K562 (cell line): ENCODE measurements around the gene AOC1. TPM values are rescaled to one million over a fixed set of nuclear protein-coding genes. Genes with fewer than 3 reads are reported as not detected.

Experiments
- ATAC-seq: fragments of 200-7000 bp; cut with Tn5 transposase; 3 replicates; pipeline ENCODE4 v1.9.1; 2020; ENCODE audit warnings: moderate library complexity
- BruUV-seq: library from RNA; stranded (reverse); fragments of 400-500 nt; replicated peaks from 2 replicates; lab custom pipeline; 2021; lab: Mats Ljungman, UMichigan
- CTCF ChIA-PET: fragments of 300-600 bp; formaldehyde crosslinking; extraction: SDS; loops from one replicate; lab custom pipeline; 2021; ENCODE audit warnings: low intra/inter-chr PET ratio; lab: Yijun Ruan, JAX
- POLR2A ChIA-PET: fragments of 300-600, 350-650 bp; sonication (Branson Sonifier 250); formaldehyde crosslinking; extraction: SDS; loops from one replicate; lab custom pipeline; 2021; ENCODE audit warnings: antibody characterized with exemption, inconsistent platforms; lab: Yijun Ruan, JAX
- DNase-seq, 4 experiments: peaks; one replicate each; pipeline versions ENCODE4 v3.0.0 to v3.0.0-alpha.2; 2011 to 2018; ENCODE audit warnings: low spot score in 3 of 4, mixed read lengths in 3 of 4; ENCODE audit errors: extremely low read depth in 1 of 4
- FAIRE-seq: peaks from 2 replicates; lab custom pipeline; 2011; peaks lifted over from hg19 to GRCh38; lab: Jason Lieb, UNC
- H2AFZ ChIP-seq: 2 replicates; pipeline ENCODE4 v1.6.0; 2011; ENCODE audit warnings: low read depth, low read length, control low read depth, inconsistent platforms
- H3K27ac ChIP-seq: fragments of 200-600 bp; 3 replicates; pipeline ENCODE4 v1.8.0; 2011; ENCODE audit warnings: low read depth, mild to moderate bottlenecking, control low read depth, inconsistent platforms, low read length, moderate library complexity, mixed read lengths; ENCODE audit errors: extremely low read depth
- H3K27me3 ChIP-seq, 2 experiments: fragments of 300-600 bp in 1 of 2; 2 replicates in 1 of 2; 3 replicates in 1 of 2; pipeline versions ENCODE4 v1.6.0 to v1.8.0; 2011; ENCODE audit warnings: inconsistent platforms in 2 of 2, low read length in 2 of 2, mild to moderate bottlenecking in 1 of 2, mixed read lengths in 1 of 2, moderate library complexity in 1 of 2; ENCODE audit not compliant: control insufficient read depth in 2 of 2, insufficient read depth in 2 of 2
- H3K36me3 ChIP-seq: fragments of 300-600 bp; 3 replicates; pipeline ENCODE4 v1.8.0; 2011; ENCODE audit warnings: mild to moderate bottlenecking, low read length, inconsistent platforms; ENCODE audit not compliant: control insufficient read depth, insufficient read depth
- H3K4me1 ChIP-seq, 2 experiments: fragments of 200-600 bp in 1 of 2; replicated peaks in 1 of 2; 2 replicates in 1 of 2; 3 replicates in 1 of 2; pipeline versions ENCODE4 v1.5.1 to v1.8.0; 2011; ENCODE audit warnings: inconsistent platforms in 2 of 2, low read length in 2 of 2, mild to moderate bottlenecking in 1 of 2, mixed read lengths in 1 of 2, moderate library complexity in 1 of 2; ENCODE audit not compliant: control insufficient read depth in 2 of 2, insufficient read depth in 2 of 2
- H3K4me2 ChIP-seq: 2 replicates; pipeline ENCODE4 v1.6.1; 2011; ENCODE audit warnings: low read length, control low read depth, inconsistent platforms, mixed read lengths; ENCODE audit not compliant: insufficient read depth
- H3K4me3 ChIP-seq: fragments of 200-600 bp; sonication (generic), shearing (Covaris generic); 2 replicates; pipeline ENCODE4 v1.5.1; 2016; ENCODE audit warnings: control low read depth, inconsistent platforms
- H3K79me2 ChIP-seq: fragments of 200-600 bp; 3 replicates; pipeline ENCODE4 v1.8.0; 2011; ENCODE audit warnings: low read length, inconsistent platforms; ENCODE audit not compliant: control insufficient read depth, insufficient read depth
- H3K9ac ChIP-seq, 2 experiments: 2 replicates each; pipeline versions ENCODE4 v1.6.0 to v1.6.1; 2011; ENCODE audit warnings: low read depth in 2 of 2, low read length in 2 of 2, control low read depth in 1 of 2, inconsistent platforms in 1 of 2, mild to moderate bottlenecking in 1 of 2, mixed read lengths in 1 of 2; ENCODE audit not compliant: insufficient read depth in 1 of 2
- H3K9me1 ChIP-seq: one replicate; pipeline ENCODE4 v1.6.0; 2011; ENCODE audit warnings: inconsistent platforms, mild to moderate bottlenecking, low read length, moderate library complexity; ENCODE audit not compliant: control insufficient read depth, insufficient read depth
- H3K9me3 ChIP-seq: replicated peaks from 2 replicates; pipeline ENCODE4 v1.5.1; 2011; ENCODE audit warnings: low read depth, low read length, inconsistent platforms; ENCODE audit not compliant: control insufficient read depth, insufficient read depth
- H4K20me1 ChIP-seq: replicated peaks from 2 replicates; pipeline ENCODE4 v1.6.1; 2011; ENCODE audit warnings: low read length, inconsistent platforms, mixed read lengths; ENCODE audit not compliant: control insufficient read depth, insufficient read depth
- ARID2 ChIP-seq: fragments of 450-650 bp; IDR thresholded peaks from 2 replicates; pipeline ENCODE4 v1.6.1; 2017; ENCODE audit warnings: antibody characterized with exemption, mild to moderate bottlenecking
- DDX20 ChIP-seq: fragments of 450-650 bp; IDR thresholded peaks from 2 replicates; pipeline ENCODE4 v1.6.1; 2016; ENCODE audit warnings: missing genetic modification characterization, low read depth, mild to moderate bottlenecking, missing compliant biosample characterization, moderate library complexity
- GMEB1 ChIP-seq: fragments of 250-450 bp; sonication (Bioruptor Pico); IDR thresholded peaks from 2 replicates; pipeline ENCODE4 v1.4.0; 2020; ENCODE audit warnings: mild to moderate bottlenecking
- MLX ChIP-seq, 2 experiments: fragments of 450-650 bp in 1 of 2; sonication (generic) in 1 of 2; formaldehyde crosslinking; conservative IDR thresholded peaks; 2 replicates each; pipeline versions ENCODE4 v1.4.0 to v1.8.1; 2020 to 2022; ENCODE audit warnings: mild to moderate bottlenecking in 1 of 2, missing genetic modification reagents in 1 of 2
- NFYB ChIP-seq: IDR thresholded peaks from 2 replicates; pipeline ENCODE4 v1.6.1; 2011; ENCODE audit warnings: mild to moderate bottlenecking, moderate library complexity; ENCODE audit not compliant: insufficient read length; ENCODE audit errors: extremely low read depth
- SAP30 ChIP-seq: fragments of 200-600 bp; sonication (generic); IDR thresholded peaks from 2 replicates; pipeline ENCODE4 v1.6.1; 2012; ENCODE audit warnings: borderline replicate concordance, low read depth, mild to moderate bottlenecking, moderate library complexity, low read length, control low read depth, inconsistent platforms; ENCODE audit not compliant: insufficient read depth, poor library complexity, severe bottlenecking
- ZBTB17 ChIP-seq: fragments of 450-650 bp; formaldehyde crosslinking; IDR thresholded peaks from 2 replicates; pipeline ENCODE4 v1.4.0; 2020; ENCODE audit warnings: mild to moderate bottlenecking
- ZNF175 ChIP-seq: fragments of 200-800 bp; sonication (Bioruptor generic); IDR thresholded peaks from 2 replicates; pipeline ENCODE4 v1.6.1; 2016; ENCODE audit warnings: low read depth, mild to moderate bottlenecking, missing genetic modification characterization, missing compliant biosample characterization
- WGBS: fragments of 100-300 bp; shearing (Covaris generic); methylation state at CpG from one replicate; pipeline ENCODE4 v1.1.6; 2016; ENCODE audit warnings: low coverage, mixed read lengths; ENCODE audit not compliant: insufficient coverage; ENCODE audit errors: missing lambda C conversion rate; 5-methylcytosine and 5-hydroxymethylcytosine counted together
- in situ Hi-C: fragments of 300-500 bp; cut with MboI; formaldehyde crosslinking; loops from 4 replicates; pipeline ENCODE4 v1.15.0; 2018; ENCODE audit warnings: inconsistent platforms, mixed read lengths
- intact Hi-C: fragments of 100-400 bp; cut with micrococcal nuclease; formaldehyde crosslinking; loops from 2 replicates; pipeline ENCODE4 v1.14.2; 2022
- polyA plus RNA-seq, 8 experiments: library from polyadenylated mRNA; depleted of rRNA in 4 of 8; stranded (reverse) in 5 of 8; unstranded in 3 of 8; fragments of >200 nt; fragmentation: Nextera tagmentation in 2 of 8; fragmentation: Illumina TruSeq in 1 of 8; extraction: Ambion mirVana in 2 of 8; extraction: Trizol in 1 of 8; gene quantifications; 2 replicates each; pipeline versions ENCODE4 v1.2.1 to v1.2.3, GENCODE V29; 2011 to 2014; ENCODE audit warnings: inconsistent platforms in 1 of 8, missing spikeins in 1 of 8
- total RNA-seq, 7 experiments: library from RNA; depleted of rRNA in 6 of 7; stranded (reverse); fragments of >200 nt in 6 of 7; fragmentation: Illumina TruSeq in 2 of 7; extraction: Trizol in 2 of 7; gene quantifications; 2 replicates each; pipeline versions ENCODE4 v1.2.1 to v1.2.3, GENCODE V29; 2011 to 2021; ENCODE audit warnings: low replicate concordance in 1 of 7

The AOC1 gene
- total and polyA plus RNA-seq, 9 of the 15 experiments (the other 6 are each of a cell fraction or from before 2014, with no cell fraction given) = not detected

- no peak overlapping the region for H3K9ac ChIP-seq
- no peak overlapping the region for H2AFZ ChIP-seq
- in situ Hi-C loops = no loop called here
- no peaks in the 10 kb centered on the region for H4K20me1 ChIP-seq
- H3K27me3 ChIP-seq = peaks cover 3 to 20% of the 10 kb centered on the region in 2 experiments; a peak in 4 of 5 replicates
- H3K4me1 ChIP-seq = no peaks in the 10 kb centered on the region
- TF ChIP-seq NFYB (no peak), ZBTB17 (CRISPR knock-in tag) (no peak), ZNF175 (CRISPR knock-in tag) (no peak), GMEB1 (CRISPR knock-in tag) (no peak), ARID2 (no peak), MLX (CRISPR knock-in tag; conservative IDR thresholded peaks at IDR 0.05) (no peak), SAP30 (no peak), DDX20 (tag) (no peak)
- TF ChIP-seq, all 486 proteins: peak for 0
- Histone ChIP-seq H3K79me2 (no peaks in the 10 kb centered on the region), H3K4me2 (no peak overlapping the region), H3K9me3 (no peaks in the 10 kb centered on the region), H3K9me1 (no peaks in the 10 kb centered on the region), H3K27ac (no peak overlapping the region), H3K4me3 (no peak overlapping the region), H3K36me3 (no peaks in the 10 kb centered on the region)
- POLR2A ChIA-PET = no interaction called here
- intact Hi-C loops = no loop called here
- FAIRE-seq (no peak), ATAC-seq (no peak), DNase-seq (no peak)
- CTCF ChIA-PET = no interaction called here
- no TSS peak for BruUV-seq
- WGBS = 0% methylated on average over 1 of the region's 1 CpG
Observed at GRCh38 chr7:150830937-150831336, 21.4 kb upstream of the AOC1 start.
